GM10248 (cell line): ENCODE measurements around the gene DCDC2C.

Experiments
- CTCF ChIA-PET: fragments of 300-600 bp; sonication (Branson Sonifier 250); formaldehyde crosslinking; extraction: SDS; loops from one replicate; lab custom pipeline; 2021; ENCODE audit warnings: antibody characterized with exemption; lab: Yijun Ruan, JAX
- POLR2A ChIA-PET: fragments of 350-650 bp; sonication (Branson Sonifier 250); formaldehyde crosslinking; extraction: SDS; loops from one replicate; lab custom pipeline; 2020; ENCODE audit warnings: antibody characterized with exemption; lab: Yijun Ruan, JAX
- DNase-seq: peaks from one replicate; pipeline ENCODE4 v3.0.0; 2012; ENCODE audit errors: extremely low spot score
- CTCF ChIP-seq: IDR thresholded peaks from 2 replicates; pipeline ENCODE4 v1.5.1; 2012; ENCODE audit warnings: mild to moderate bottlenecking, low read depth; ENCODE audit errors: extremely low read depth, missing control alignments, control extremely low read depth

DCDC2C gene

GRCh38 chr2:3785220-3785889 is 82.0 kb downstream of the DCDC2C start:
- no peak for TF ChIP-seq CTCF
- no peak for DNase-seq
- CTCF ChIA-PET, result no interaction called here
- POLR2A ChIA-PET, result no interaction called here

- POLR2A ChIA-PET, result no interaction called here
- CTCF ChIA-PET, result no interaction called here
- DNase-seq, result no peak
- TF ChIP-seq CTCF, result no peak
Observed at GRCh38 chr2:3785890-3786273, 82.5 kb downstream of the DCDC2C start.

GRCh38 chr2:3787768-3788167 is 84.4 kb downstream of the DCDC2C start:
- POLR2A ChIA-PET, result no interaction called here
- CTCF ChIA-PET, result no interaction called here
- no peak for DNase-seq
- no peak for TF ChIP-seq CTCF

GRCh38 chr2:3789256-3789655 is 85.9 kb downstream of the DCDC2C start:
- ChIA-PET CTCF (interaction anchor here (1.1 kb wide), 1 partner anchor 9 kb away, joined by 4 read pairs; no protein-coding TSS in a partner anchor), POLR2A (no interaction called here)
- no peak for DNase-seq
- TF ChIP-seq CTCF, result no peak

GRCh38 chr2:3793249-3793648 is 89.9 kb downstream of the DCDC2C start:
- no peak for TF ChIP-seq CTCF
- CTCF ChIA-PET, result no interaction called here
- POLR2A ChIA-PET, result no interaction called here
- DNase-seq, result no peak

GRCh38 chr2:3801506-3801905 is 98.1 kb downstream of the DCDC2C start:
- no peak for DNase-seq
- ChIA-PET CTCF (interaction anchor here (1.2 kb wide), 1 partner anchor 27 kb away, joined by 3 read pairs; no protein-coding TSS in a partner anchor), POLR2A (no interaction called here)
- no peak for TF ChIP-seq CTCF
